GM12891 (cell line): Measurements from ENCODE around the gene TRDMT1.

Source experiments
- PAX5 ChIP-seq: IDR thresholded peaks from 2 replicates; pipeline ENCODE4 v1.6.1; 2011; ENCODE audit warnings: low read length, moderate library complexity, mild to moderate bottlenecking; ENCODE audit not compliant: insufficient read depth, severe bottlenecking
- POLR2A ChIP-seq: IDR thresholded peaks from 2 replicates; pipeline ENCODE4 v1.6.1; 2011; ENCODE audit warnings: low read depth, low read length, control low read depth
- POLR2AphosphoS5 ChIP-seq: IDR thresholded peaks from 2 replicates; pipeline ENCODE4 v1.6.1; 2011; ENCODE audit warnings: low read depth, low read length, control low read depth
- SPI1 ChIP-seq: IDR thresholded peaks from 2 replicates; pipeline ENCODE4 v1.6.1; 2011; ENCODE audit warnings: low read depth, low read length, control low read depth
- TAF1 ChIP-seq: IDR thresholded peaks from 2 replicates; pipeline ENCODE4 v1.6.1; 2011; ENCODE audit warnings: low read depth, low read length, control low read depth

- TF ChIP-seq POLR2AphosphoS5, result no peak
- TF ChIP-seq POLR2A, result no peak
- no peak for TF ChIP-seq TAF1
- TF ChIP-seq SPI1, result no peak
- no peak for TF ChIP-seq PAX5
Measured at GRCh38 chr10:17226891-17227303, 25.4 kb upstream of the TRDMT1 start.
